ENCODE measurements around the gene CBX8. TPM values are rescaled to one million over a fixed set of nuclear protein-coding genes. Genes with fewer than 3 reads are reported as not detected.

Gene CBX8
- total RNA-seq, 1 donor from 2014 or later: 7.5 TPM

DNA sequence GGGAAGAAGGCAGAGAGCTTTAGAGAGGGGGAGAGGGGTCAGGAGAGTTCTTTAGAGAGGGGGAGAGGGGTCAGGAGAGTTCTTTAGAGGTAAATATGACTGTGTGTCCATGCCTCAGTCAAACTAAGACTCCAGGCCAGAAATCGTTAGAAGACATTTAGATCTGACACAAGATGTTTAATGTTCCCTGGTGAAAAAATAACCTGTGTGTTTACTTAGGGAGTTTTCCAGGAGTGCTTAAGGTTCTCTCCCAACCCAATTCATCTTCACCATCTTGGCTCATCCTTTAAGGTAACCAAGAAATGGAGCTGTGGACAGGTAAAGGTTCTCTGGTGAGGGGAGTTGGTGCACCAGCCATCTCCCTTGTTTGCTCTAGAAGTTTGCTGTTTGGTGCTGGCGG, 32.6 kb upstream of the CBX8 start:
- TF ChIP-seq, protein P1, sequence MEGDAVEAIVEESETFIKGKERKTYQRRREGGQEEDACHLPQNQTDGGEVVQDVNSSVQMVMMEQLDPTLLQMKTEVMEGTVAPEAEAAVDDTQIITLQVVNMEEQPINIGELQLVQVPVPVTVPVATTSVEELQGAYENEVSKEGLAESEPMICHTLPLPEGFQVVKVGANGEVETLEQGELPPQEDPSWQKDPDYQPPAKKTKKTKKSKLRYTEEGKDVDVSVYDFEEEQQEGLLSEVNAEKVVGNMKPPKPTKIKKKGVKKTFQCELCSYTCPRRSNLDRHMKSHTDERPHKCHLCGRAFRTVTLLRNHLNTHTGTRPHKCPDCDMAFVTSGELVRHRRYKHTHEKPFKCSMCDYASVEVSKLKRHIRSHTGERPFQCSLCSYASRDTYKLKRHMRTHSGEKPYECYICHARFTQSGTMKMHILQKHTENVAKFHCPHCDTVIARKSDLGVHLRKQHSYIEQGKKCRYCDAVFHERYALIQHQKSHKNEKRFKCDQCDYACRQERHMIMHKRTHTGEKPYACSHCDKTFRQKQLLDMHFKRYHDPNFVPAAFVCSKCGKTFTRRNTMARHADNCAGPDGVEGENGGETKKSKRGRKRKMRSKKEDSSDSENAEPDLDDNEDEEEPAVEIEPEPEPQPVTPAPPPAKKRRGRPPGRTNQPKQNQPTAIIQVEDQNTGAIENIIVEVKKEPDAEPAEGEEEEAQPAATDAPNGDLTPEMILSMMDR (IDR thresholded peaks at IDR 0.05; ENCODE audit: borderline replicate concordance): no peak
- Histone ChIP-seq H3K9me3 (replicated peaks) (no peaks in the 10 kb centered on the region), H3K27me3 (ENCODE audit: low read depth) (peaks cover 8% of the 10 kb centered on the region), H3K4me3 (no peak overlapping the region), H3K4me1 (peaks cover 52% of the 10 kb centered on the region), H3K36me3 (peaks cover 11% of the 10 kb centered on the region), H3K27ac (replicated peaks) (peak overlapping the region; percentile 60)
- no peak for DNase-seq
- intact Hi-C loops (cut with micrococcal nuclease): no loop called here

DNA sequence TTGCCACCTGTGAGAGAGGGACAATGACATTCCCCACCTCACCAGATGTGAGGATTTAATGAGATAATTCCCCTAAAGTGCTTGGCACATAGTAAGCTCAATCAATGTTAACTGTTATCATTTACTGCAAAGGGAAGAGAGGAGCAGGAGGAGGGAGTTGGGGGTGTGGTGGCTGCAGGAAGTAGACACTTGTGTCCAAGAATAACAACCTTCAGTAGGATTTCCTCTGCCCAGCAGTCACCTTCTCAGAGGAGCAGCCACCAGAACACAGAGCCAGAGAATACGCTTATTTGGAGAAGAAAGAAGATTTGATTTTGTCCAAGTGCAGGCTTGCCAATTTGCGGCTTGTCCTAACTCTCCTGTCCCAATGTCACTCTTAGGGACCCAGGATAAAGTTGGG, 32.1 kb upstream of the CBX8 start:
- Histone ChIP-seq H3K9me3 (replicated peaks) (no peaks in the 10 kb centered on the region), H3K27ac (replicated peaks) (peak overlapping the region; percentile 60), H3K27me3 (ENCODE audit: low read depth) (peaks cover 8% of the 10 kb centered on the region), H3K4me3 (no peak overlapping the region), H3K4me1 (peaks cover 50% of the 10 kb centered on the region), H3K36me3 (peaks cover 8% of the 10 kb centered on the region)
- intact Hi-C loops (cut with micrococcal nuclease): no loop called here
- TF ChIP-seq, protein P1 (IDR thresholded peaks at IDR 0.05; ENCODE audit: borderline replicate concordance): no peak
- no peak for DNase-seq

DNA sequence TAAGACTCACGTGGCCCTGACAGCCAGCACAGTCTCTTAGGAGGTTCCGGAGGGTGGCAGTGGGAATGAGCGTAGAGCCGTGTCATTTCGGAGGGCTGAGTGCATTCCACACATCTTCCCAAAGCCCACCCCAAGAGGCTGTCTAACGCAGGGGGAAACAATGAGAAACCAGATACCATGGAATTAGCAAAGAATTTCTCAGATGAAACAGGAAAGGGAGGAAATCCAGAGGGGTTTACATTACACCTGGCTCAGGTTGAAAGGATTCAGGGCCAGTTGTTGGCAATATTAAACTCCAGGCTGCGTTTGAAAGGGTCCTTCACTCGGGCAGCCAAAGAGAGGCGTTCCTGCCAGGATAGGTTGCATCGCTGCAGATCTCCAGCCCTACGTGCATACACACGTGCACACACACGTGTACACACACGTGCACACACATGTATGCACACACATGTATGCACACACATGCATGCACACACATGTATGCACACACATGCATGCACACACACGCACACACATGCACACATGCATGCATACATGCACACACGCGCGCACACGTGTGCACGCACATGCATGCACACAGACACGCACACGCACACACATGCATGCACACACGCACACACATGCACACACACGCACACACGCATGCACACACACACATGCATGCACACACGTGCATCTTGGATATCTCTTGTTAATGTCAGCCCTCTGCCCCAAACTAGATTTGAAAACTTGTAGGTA, 30.1 kb upstream of the CBX8 start:
- Histone ChIP-seq H3K9me3 (replicated peaks) (no peaks in the 10 kb centered on the region), H3K4me3 (no peak overlapping the region), H3K4me1 (peaks cover 30% of the 10 kb centered on the region), H3K36me3 (no peaks in the 10 kb centered on the region), H3K27me3 (ENCODE audit: low read depth) (peaks cover 8% of the 10 kb centered on the region), H3K27ac (replicated peaks) (no peak overlapping the region)
- DNase-seq: no peak
- TF ChIP-seq, protein P1 (IDR thresholded peaks at IDR 0.05; ENCODE audit: borderline replicate concordance): no peak
- intact Hi-C loops (cut with micrococcal nuclease): no loop called here

- TF ChIP-seq, protein P1 (IDR thresholded peaks at IDR 0.05; ENCODE audit: borderline replicate concordance): no peak
- Histone ChIP-seq H3K36me3 (no peaks in the 10 kb centered on the region), H3K4me1 (peaks cover 30% of the 10 kb centered on the region), H3K27me3 (ENCODE audit: low read depth) (peaks cover 8% of the 10 kb centered on the region), H3K9me3 (replicated peaks) (no peaks in the 10 kb centered on the region), H3K27ac (replicated peaks) (no peak overlapping the region), H3K4me3 (no peak overlapping the region)
- intact Hi-C loops (cut with micrococcal nuclease): no loop called here
- DNase-seq: no peak
These were observed 29.4 kb upstream of the CBX8 start for GRCh38 chr17:79826204-79826680.

- Histone ChIP-seq H3K36me3 (no peaks in the 10 kb centered on the region), H3K27me3 (ENCODE audit: low read depth) (peaks cover 8% of the 10 kb centered on the region), H3K4me3 (no peak overlapping the region), H3K4me1 (peaks cover 30% of the 10 kb centered on the region), H3K27ac (replicated peaks) (no peak overlapping the region), H3K9me3 (replicated peaks) (no peaks in the 10 kb centered on the region)
- intact Hi-C loops (cut with micrococcal nuclease): no loop called here
- DNase-seq: no peak
- TF ChIP-seq, protein P1 (IDR thresholded peaks at IDR 0.05; ENCODE audit: borderline replicate concordance): no peak
These were observed 28.7 kb upstream of the CBX8 start for GRCh38 chr17:79825580-79825921.

Data from left ventricle myocardium inferior (tissue), 1 donor.